NCI-H82 treated with DMSO at 0.1 percent for 48 hours (cell line): ENCODE results near the gene CNTNAP2.
"Not testable (repeated sequence)": the region's sequence is repeated elsewhere in the genome, so short reads cannot be mapped to it uniquely, and the experiment has no call there.

Experiments
- DNase-seq: peaks from one replicate; lab custom pipeline; 2025; ENCODE audit not compliant: unreplicated experiment; lab: John Stamatoyannopoulos, UW

Gene CNTNAP2

DNA sequence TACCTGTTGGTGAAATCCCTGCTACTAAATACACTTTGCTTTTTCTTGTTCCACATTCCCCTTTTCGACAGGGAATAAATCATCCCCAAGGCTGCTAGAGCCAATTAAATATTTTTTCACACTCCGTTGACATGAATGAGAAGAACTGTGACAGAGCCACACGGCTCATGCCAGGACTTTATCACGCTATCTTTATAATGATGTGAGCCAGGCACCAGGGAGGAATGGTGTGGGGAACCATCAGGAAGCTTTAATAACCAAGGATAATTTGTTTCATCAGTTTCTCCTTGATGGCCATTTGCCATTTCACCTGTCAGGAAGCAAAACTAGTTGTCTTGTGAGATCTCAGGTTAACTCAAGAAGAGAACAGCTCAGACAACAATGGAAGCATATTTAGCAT, 2280.9 kb downstream of the CNTNAP2 start:
- DNase-seq, result no peak

DNA sequence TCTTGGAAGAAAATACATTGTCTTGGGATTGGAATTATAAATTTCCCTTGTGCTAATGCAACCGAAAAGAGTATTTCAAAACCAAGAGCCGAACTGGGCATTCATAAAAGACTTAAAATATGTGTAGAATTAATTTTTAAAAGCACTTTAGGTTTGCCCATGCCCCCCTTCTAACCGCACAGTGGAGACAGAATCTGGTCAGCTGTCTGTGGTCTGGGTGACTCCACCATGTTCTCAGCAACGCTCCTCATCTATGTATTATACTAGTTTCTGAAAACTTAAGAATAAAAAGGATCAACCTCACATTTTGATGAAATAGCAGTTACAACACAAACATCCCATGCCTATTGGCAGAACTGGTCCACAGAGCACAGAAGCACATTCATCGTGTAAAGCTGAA, 2281.4 kb downstream of the CNTNAP2 start:
- no peak for DNase-seq

DNA sequence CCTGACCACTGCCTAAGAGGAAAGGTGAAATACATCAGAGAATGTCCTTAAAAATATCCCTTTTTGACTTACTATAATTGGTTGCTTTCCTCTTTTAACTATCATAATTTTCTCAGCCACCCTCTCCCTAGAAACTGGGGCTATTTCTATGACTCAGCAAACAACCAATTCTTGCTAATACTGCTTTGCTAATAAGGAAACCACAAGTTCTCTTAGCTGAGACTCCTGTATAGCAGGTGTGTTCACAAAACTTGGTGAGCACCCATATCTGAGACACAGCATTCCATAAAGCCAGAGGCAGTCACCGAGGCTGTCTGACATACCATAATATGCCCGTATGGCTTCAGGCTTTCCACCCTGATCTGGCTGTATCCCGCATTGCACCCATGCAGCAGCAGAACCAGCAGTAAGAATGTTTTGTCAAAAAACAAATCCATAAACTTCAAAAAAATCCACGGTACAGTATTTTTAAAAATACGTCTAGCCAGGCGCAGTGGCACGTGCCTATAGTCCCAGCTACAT, 2282.3 kb downstream of the CNTNAP2 start:
- DNase-seq, result no peak

DNA sequence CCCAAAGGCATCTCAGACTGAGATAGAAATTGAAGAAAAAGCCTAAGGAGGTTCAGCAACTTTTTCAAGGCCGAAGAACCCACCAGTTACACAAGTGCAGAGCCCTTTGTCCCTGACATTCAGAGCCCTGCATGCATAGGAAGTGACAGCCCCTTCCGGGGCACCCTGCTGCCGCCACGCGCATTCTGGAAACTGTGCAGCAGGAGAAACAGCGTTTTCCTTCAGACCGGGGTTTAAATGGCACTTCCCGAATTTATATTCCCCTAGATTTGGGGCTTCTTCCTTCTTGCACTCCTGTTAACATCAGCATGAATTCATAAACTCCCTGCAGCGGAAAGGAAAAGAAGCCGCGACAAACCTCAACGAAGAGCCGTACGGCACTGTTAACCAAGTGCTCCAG, 2283.5 kb downstream of the CNTNAP2 start:
- no peak for DNase-seq

DNA sequence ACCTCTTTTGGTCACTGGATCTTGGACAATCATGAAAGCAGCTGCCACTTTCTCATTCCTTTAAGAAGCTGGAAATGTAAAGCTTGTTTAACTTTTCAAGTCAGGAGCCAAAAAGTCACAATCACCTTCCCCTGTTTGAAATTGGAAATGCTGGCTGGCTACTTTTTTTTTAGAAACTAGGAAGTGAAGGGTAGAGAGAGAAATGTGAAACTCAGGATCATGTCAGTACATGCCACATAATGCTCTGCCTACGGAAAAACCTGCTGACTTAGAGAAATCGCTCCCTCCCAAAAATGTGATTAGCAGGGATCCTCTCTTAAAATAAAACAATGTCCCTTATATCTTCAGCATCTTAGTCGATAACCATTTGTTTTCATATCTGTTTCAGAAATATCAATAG, 2285.6 kb downstream of the CNTNAP2 start:
- no peak for DNase-seq

DNA sequence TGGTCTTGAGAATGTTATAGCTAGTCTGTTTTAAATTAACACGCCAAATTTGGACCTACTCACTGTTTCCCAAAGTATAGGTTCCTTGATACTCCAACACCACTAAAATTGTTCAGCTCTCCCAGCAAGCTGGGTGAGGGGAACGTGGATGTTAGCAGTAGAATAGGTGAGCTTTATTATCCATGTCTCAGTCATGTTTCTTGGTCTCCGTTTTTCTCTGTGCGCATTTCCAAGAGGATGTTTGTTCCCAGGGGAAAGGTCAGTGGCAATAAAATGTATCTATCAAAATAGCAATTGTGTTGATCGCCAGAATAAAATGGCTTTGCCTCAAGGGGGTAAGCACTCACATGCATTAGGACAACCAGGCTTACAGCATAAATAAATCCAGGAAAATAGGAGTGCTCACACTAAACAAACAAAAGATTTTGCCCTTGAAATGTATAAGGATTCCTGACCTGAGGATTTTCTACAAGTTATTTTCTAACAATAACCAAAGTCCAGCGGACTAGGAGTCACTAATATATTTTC, 2286.9 kb downstream of the CNTNAP2 start:
- DNase-seq, result no peak

DNA sequence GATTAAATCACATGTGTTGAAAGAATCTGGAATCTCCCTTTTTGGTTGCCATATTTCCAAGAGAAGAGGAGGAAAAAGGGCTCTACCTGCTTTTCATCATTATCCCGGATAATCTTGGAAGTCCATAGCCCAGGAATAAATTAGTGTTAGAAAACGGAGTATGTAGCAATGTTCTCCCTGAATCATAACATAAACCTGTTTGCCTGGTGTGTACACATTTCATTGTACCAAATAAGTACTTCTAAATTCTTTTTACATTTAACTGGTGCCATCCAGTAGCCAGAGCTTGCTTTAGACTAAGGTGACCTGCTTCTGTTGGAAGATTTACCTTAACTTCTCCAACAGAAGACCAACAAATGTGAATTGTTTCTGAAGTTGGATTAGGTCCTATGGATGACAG, 2291.7 kb downstream of the CNTNAP2 start:
- DNase-seq, result no peak

DNA sequence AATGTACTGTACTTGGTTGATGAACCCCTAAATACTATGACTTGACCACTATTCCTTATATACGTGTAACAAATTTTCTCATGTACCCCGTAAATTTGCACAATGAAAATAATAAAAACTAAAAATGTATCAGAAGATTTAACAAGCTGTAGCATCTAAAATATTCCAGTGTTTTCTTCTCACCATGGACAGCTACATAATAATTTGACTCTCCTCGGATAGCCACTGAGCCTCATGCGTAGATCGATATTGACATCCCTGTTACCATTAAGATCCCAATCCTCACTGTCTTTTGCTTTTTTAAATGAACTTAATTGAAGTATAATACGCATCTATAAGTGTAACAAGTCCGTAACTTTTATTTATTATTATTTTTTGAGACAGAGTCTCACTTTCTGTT, 2294.3 kb downstream of the CNTNAP2 start:
- no peak for DNase-seq

DNA sequence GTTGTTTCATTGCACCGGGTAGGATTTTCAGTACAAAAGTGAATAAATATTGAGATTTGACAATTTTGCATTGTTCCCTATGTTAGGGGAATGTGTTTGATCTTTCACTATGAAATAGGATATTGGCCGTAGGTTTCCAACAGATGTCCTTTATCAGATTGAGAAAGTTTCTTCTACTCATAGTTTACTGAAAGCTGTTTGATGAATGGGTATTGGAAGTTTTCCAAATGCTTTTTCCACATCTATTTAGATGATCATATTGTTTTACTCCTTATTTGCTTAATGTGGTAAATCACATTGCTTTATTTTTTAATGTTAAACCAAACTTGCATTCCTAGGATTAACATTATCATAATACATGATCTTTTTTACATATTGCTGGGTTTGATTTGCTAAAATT, 2296.1 kb downstream of the CNTNAP2 start:
- no peak for DNase-seq

DNA sequence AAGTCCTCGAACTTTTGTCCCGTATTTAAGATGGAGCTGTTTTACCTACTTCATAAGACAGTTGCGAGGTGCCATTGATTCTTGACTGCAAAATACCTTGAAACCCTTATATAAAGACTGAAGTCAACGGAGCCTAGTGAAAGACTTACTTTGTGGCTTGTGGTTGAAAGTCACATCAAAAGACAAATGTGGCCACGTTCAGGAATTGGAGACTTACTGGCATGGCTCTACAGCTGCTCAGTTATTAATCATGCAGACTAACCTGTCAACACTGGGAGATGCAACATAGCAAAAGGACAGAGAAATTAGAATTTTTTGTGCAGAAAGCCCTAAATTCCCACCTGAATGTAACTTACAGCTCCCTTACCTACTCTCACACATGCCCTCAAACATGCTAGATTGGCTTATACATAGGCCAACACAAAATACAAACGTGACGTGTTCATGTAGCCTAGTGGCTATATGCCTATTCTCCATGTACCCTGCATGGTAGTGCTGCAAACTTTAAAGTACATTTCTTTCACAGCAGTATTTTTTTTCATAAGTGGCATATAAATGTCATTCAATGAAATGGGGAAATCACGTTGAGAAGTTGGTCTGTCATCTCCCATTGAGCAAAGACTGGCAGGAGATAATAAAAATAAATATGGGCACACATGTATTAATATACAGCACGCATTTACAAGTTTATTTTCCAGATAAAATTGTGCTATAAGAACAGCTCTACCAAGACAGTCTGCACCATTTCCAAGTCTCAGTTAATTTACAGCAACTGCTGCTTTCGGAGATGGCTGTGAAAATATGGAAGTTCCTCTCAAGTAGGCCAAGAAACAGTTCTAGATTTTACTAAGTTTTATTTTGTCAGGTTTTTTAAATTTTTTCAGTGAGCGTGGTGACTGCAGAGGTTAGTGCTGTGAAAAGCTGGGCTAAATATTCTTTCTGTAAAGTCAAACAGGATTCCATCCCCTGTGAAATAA, 2303.5 kb downstream of the CNTNAP2 start:
- DNase-seq, result no peak

DNA sequence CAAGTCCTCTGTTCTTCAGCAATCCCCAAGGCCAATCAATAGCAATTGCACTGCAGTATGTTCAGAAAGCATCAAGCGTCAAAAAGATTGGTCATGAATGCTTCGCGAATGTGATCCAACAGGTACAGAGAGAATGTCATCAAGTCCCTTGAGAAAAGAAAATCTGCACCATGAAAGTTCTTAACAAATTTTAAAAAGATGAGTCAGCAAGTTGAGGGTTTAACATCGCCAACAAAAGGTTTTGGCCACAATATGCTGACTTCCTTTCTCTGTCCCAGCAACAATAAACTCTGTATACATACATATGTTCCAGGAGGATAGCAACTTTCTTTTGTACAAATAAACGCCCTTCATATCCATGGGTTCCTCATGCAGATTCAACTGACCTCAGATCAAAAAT, 2305.4 kb downstream of the CNTNAP2 start:
- no peak for DNase-seq

DNA sequence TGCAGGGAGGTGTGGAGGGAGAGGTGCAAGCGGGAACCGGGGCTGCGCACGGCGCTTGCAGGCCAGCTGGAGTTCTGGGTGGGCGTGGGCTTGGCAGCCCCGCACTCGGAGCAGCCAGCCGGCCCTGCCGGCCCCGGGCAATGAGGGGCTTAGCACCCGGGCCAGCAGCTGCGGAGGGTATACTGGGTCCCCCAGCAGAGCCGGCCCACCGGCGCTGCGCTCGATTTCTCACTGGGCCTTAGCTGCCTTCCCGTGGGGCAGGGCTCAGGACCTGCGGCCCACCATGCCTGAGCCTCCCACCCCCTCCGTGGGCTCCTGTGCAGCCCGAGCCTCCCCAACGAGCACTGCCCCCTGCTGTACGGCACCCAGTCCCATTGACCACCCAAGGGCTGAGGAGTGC, 2309.8 kb downstream of the CNTNAP2 start:
- DNase-seq, result not testable (repeated sequence)

DNA sequence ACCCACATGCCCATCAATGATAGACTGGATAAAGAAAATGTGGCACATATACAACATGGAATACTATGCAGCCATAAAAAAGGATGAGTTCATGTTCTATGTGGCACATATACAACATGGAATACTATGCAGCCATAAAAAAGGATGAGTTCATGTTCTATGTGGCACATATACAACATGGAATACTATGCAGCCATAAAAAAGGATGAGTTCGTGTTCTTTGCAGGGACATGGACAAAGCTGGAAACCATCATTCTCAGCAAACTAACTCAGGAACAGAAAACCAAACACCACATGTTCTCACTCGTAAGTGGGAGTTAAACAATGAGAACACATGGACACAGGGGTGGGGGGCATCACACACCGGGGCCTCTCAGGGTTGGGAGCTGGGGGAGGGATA, 2314.1 kb downstream of the CNTNAP2 start:
- not testable (repeated sequence) for DNase-seq

DNA sequence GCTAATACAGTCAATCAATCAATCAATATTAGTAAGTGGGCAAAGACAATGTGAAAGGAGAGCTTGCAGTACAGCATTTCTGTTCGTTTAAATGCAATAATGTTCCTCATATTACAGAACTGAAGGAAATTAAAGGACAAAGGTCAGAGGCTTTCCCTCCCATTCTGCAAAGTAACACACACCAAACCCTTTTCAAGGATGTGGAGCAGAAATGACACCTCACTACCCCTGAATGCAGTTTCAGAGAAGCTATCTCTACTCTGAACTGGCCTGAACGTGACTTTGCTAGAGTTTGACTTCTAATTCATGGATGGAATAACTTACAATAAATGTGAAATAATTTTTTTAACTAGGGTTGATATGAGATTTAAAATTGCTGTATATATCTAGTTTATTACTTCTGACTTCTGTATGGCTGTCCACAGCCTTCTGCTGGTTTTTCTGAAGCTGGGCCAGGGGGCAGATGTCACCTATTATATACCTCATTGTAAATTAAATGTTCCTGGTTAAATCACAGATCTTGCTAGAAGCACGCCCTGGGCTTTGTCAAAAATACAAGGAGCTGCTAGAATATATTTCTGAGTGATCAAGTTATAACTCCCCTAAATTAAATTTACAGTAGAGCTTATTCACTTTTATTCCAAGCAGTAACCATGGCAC, 2317.1 kb downstream of the CNTNAP2 start:
- no peak for DNase-seq

DNA sequence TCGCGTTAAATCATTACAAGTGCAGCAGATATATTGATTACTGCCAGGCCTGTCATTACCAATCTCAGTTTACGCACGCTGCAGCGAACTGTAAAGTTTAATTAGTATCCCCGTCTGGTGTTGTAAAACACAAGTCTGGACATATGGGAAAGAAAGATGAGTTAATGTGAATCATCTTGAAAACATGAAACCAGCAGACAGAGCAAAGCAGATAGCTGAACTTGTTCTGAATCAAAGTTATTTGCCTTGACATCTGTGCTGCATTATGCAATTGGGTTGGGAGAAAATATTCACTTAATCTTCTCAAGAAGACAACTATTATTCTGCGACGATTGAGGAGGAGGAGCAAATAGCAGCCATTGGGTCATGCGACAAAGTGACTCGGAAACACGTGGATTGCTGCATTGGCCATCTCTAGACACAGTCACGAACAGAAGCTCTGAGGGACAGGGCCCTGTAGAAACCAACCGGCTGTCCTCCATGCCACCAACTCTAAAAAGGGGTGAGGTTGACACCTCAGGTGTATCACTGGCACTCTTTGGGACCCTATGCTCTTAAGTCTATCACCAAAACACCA, 2317.7 kb downstream of the CNTNAP2 start:
- DNase-seq, result no peak

DNA sequence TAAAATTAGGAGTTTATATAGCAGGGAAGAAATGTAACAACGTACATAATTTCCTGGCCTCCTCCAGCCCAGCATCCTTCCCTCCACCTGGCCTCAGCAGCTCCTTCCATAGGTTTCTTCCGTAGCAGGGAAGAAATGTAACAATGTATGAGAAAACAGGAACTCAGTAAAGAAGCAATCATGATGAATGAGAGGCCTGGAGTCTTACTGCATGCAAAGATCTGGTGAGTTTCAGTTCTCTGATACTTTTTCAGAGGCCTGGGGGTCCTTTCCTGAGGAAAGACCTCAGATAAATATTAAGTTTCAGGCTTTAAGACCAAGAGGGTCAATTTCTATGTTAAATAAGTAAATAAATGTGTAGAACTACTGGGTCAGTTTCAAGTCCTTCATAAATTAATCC, 2318.3 kb downstream of the CNTNAP2 start:
- no peak for DNase-seq

DNA sequence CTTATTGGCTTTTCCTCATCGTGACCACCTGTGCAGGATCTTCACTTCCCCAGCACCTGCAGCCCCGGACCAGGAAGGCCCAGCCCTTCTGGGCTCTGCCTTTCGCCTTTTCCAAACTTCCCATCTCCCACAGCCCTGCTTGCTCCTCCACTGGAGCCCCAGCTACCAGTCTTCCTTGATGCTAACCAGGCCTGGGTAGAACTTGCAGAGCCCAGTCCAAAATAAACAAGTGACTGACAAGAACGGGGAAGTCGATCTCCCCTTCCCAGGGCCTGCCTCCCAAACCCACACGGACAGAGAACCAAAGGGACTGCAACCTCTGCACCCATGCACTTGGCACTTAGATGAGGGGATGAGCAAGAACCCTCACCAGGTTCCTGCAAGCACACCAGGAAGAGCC, 2319.1 kb downstream of the CNTNAP2 start:
- no peak for DNase-seq

DNA sequence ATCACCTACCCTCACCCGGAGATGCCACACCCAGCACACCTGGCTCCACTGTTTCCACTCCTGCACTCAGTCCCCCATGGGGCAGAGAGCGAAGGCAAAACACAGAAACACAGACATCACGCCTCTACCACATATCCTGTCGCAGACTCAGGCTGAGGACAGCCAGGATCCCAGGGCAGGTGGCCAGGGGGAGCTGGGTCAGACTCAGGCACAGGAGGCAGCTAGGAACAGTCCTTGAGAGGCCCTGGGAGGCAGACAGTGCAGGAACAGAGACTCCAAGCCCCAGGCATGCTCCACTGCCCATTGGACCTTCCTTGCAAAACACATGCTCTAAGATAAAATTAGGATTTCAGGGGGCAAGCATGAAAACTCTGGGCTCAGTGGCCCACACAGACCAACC, 2319.5 kb downstream of the CNTNAP2 start:
- no peak for DNase-seq

DNA sequence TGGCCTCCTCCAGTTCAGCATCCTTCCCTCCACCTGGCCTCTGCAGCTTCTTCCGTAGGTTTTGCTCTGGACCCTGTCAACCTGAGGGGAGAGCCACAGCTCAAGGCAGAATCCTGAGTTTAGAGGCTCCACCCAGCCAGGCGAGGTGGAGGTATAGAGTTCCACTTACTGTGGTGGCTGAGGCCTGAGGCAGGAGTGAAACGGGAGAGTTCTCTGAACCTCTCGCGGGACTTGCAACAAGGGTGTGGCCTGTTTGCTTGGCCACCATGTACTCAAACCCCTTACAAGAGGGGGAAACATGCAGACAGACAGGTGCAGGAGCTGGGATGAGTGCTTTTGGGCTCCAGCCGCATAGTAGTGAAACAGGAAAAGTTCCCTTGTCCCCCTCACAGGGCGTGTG, 2320.0 kb downstream of the CNTNAP2 start:
- DNase-seq, result no peak

DNA sequence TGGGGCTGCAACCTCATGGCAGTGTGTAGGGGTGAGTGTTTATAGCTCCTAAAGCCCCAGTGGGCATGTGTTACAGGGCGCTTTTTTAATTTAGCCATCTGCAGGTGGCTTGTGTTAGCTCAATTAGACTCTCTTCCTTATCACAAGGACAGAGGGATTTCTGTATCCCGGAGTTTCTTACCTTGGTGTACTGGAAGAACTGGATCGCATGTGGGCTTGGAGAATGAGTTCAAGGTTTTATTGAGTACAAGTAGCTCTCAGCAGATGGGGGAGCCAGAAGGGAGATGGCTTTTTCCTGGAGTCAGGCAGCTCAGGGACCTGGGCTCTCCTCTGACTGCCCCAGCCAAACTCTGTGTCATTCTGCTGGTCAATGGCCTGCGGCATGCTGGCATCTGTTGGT, 2320.4 kb downstream of the CNTNAP2 start:
- no peak for DNase-seq

DNA sequence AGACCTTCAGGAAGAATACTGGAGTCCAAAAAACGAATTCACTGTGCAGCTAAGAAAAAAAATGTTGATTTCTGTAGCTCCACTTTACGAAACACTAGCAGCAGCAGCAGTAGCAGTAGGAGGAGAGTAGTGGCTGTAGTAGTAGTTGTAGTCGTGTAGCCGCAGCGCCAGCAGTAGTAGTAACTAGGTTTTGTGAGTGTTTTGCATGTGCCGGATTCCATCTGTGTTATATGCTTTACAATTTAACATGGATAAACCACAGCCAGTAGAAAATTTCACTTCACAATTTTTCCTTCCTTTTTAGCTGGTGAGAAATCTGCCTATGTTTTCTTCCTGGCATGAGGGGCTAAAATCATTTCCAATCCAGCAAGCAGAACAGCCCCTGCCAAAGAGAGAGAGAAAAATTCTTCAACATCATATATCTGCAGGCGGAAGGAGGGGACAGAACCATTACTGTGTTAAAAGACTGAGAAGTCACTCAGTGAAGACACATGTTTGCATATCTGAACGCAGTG, 2325.6 kb downstream of the CNTNAP2 start:
- no peak for DNase-seq
